CD4-positive, CD25-positive, alpha-beta regulatory T cell (primary cell): ENCODE data around the gene IFT80. TPM values are rescaled to one million over a fixed set of nuclear protein-coding genes. Genes with fewer than 3 reads are reported as not detected.

Experiments used
- ATAC-seq, 2 donors: fragments of 150-1000 bp; cut with Tn5 transposase; one replicate each; pipeline ENCODE4 v1.10.0; 2021; ENCODE audit warnings: low read depth in 2 of 2, moderate number of reproducible peaks in 2 of 2, moderate library complexity in 1 of 2
- DNase-seq, 3 donors: peaks; one replicate each; pipeline versions ENCODE4 v3.0.0 to v3.0.0-alpha.2; 2012 to 2022; ENCODE audit warnings: mixed read lengths in 1 of 3
- H3K27ac ChIP-seq: one replicate; pipeline ENCODE4 v1.7.0; 2013; ENCODE audit warnings: mild to moderate bottlenecking, low read length; ENCODE audit not compliant: insufficient read depth, poor library complexity, severe bottlenecking
- H3K27me3 ChIP-seq: one replicate; pipeline ENCODE4 v1.7.0; 2013; ENCODE audit warnings: low read length; ENCODE audit not compliant: control insufficient read depth, insufficient read depth
- H3K36me3 ChIP-seq: one replicate; pipeline ENCODE4 v1.7.0; 2013; ENCODE audit warnings: mild to moderate bottlenecking, low read length, moderate library complexity; ENCODE audit not compliant: control insufficient read depth, insufficient read depth
- H3K4me1 ChIP-seq: 2 replicates; pipeline ENCODE4 v1.7.0; 2013; ENCODE audit warnings: mild to moderate bottlenecking, low read length; ENCODE audit not compliant: insufficient read depth, control insufficient read depth, poor library complexity, severe bottlenecking
- H3K4me3 ChIP-seq: one replicate; pipeline ENCODE4 v1.7.0; 2013; ENCODE audit warnings: low read depth, mild to moderate bottlenecking, low read length, moderate library complexity
- H3K9me3 ChIP-seq, 2 experiments: 1 replicate in 1 of 2; 2 replicates in 1 of 2; pipeline ENCODE4 v1.7.0; 2013; ENCODE audit warnings: low read length in 2 of 2, mild to moderate bottlenecking in 1 of 2, moderate library complexity in 1 of 2; ENCODE audit not compliant: control insufficient read depth in 2 of 2
- H3K27ac Mint-ChIP-seq, 3 donors: one replicate each; pipeline ENCODE4 v1.8.0; 2020 to 2022; ENCODE audit warnings: mild to moderate bottlenecking in 3 of 3, mixed read lengths in 3 of 3, moderate library complexity in 2 of 3
- H3K27me3 Mint-ChIP-seq: one replicate; pipeline ENCODE4 v1.8.0; 2022; ENCODE audit warnings: mild to moderate bottlenecking, mixed read lengths
- H3K36me3 Mint-ChIP-seq: one replicate; pipeline ENCODE4 v1.8.0; 2020; ENCODE audit warnings: mixed read lengths
- H3K4me1 Mint-ChIP-seq, 4 donors: one replicate each; pipeline ENCODE4 v1.8.0; 2020 to 2022; ENCODE audit warnings: mixed read lengths in 4 of 4, mild to moderate bottlenecking in 1 of 4
- H3K4me3 Mint-ChIP-seq, 4 donors: one replicate each; pipeline ENCODE4 v1.8.0; 2020 to 2022; ENCODE audit warnings: mild to moderate bottlenecking in 4 of 4, mixed read lengths in 4 of 4, moderate library complexity in 3 of 4
- H3K9me3 Mint-ChIP-seq, 7 donors: one replicate each; pipeline ENCODE4 v1.8.0; 2020 to 2022; ENCODE audit warnings: mixed read lengths in 7 of 7, mild to moderate bottlenecking in 3 of 7, moderate library complexity in 2 of 7
- polyA plus RNA-seq, 4 donors: library from polyadenylated mRNA; unstranded; fragments of 300-500 nt; fragmentation: Illumina TruSeq; gene quantifications; one replicate each; pipeline ENCODE4 v1.2.3, GENCODE V29; 2021
- total RNA-seq: library from RNA; stranded (reverse); gene quantifications from one replicate; pipeline ENCODE4 v1.2.3, GENCODE V29; 2022

Gene IFT80
- total and polyA plus RNA-seq, 5 donors from 2014 or later = 3.0 to 35.7 (median 6.3) TPM

DNA sequence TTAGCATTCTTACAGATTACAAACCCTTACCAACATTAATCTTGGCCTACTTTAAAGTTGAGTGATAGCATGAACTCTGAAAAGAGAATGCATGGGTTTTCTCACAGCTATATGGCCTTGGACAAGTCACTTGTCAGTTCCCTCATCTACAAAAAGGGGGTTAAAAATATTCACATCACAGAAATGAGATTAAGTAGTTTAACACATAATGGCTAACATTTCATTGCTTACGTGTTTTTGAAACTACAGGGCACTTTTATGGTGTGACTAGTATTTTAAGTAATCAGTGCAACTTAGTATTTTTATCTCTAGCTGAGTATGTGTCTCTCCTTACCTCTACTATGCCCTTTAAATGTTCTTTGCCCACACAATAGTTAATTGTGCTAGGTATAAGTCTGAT, 36.7 kb upstream of the IFT80 start:
- peaks cover 42% of the 10 kb centered on the region for H3K36me3 Mint-ChIP-seq
- H3K4me1 Mint-ChIP-seq = peaks cover 32 to 62% (median 51%) of the 10 kb centered on the region in 4 donors
- Histone ChIP-seq H3K27ac (peak overlapping the region; percentile 17), H3K36me3 (peaks cover 56% of the 10 kb centered on the region), H3K9me3 (no peaks in the 10 kb centered on the region), H3K27me3 (no peaks in the 10 kb centered on the region), H3K4me1 (peaks cover 40% of the 10 kb centered on the region), H3K4me3 (peak overlapping the region; percentile 33)
- H3K27me3 Mint-ChIP-seq = no peaks in the 10 kb centered on the region
- no peaks in the 10 kb centered on the region for H3K9me3 Mint-ChIP-seq
- no peak overlapping the region for H3K4me3 Mint-ChIP-seq
- no peak for ATAC-seq
- peak overlapping the region in 2 of 3 donors; percentile 47 to 77 for H3K27ac Mint-ChIP-seq
- no peak for DNase-seq

DNA sequence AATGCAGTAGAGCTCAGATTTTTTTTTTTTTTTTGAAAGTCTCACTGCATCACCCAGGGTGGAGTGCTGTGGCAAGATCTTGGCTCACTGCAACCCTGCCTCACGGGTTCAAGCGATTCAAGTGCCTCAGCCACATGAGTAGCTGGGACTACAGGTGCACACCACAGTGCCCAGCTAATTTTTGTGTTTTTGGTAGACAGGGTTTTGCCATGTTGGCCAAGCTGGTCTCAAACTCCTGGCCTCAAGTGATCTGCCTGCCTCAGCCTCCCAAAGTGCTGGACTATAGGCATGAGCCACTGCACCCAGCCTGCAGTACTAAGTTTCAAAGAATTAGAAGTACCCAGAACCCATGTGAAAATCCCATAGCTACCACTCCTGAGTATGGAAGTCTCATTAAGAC, 36.1 kb upstream of the IFT80 start:
- DNase-seq (no peak), ATAC-seq (no peak)
- peaks cover 29 to 56% (median 49%) of the 10 kb centered on the region in 4 donors for H3K4me1 Mint-ChIP-seq
- H3K4me3 ChIP-seq = no peak overlapping the region
- H3K27me3 Mint-ChIP-seq = no peaks in the 10 kb centered on the region
- H3K27me3 ChIP-seq = no peaks in the 10 kb centered on the region
- H3K4me1 ChIP-seq = peaks cover 40% of the 10 kb centered on the region
- H3K27ac Mint-ChIP-seq = no peak overlapping the region
- H3K9me3 ChIP-seq = no peaks in the 10 kb centered on the region
- H3K36me3 Mint-ChIP-seq = peaks cover 38% of the 10 kb centered on the region
- H3K4me3 Mint-ChIP-seq = no peak overlapping the region
- peak overlapping the region; percentile 9 for H3K27ac ChIP-seq
- peaks cover 57% of the 10 kb centered on the region for H3K36me3 ChIP-seq
- no peaks in the 10 kb centered on the region for H3K9me3 Mint-ChIP-seq

DNA sequence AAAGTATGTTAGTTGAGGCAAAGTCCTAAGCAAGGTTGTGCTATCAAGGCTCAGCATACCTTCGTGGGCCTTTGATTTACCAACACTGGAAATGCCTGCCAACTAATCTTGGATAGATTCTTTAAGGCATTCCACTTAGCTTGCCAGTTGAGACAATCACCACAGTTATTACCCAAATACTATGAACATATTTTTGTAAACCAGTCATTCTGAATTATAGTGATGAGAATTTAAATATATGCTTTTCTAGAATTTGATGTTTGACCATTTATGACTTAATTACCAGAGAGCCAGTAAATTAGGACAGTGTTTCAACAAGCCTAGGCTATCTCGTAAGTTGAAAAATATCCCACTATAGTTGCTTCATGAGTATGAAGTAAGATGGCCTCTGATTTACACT, 35.0 kb upstream of the IFT80 start:
- peaks cover 31% of the 10 kb centered on the region for H3K36me3 Mint-ChIP-seq
- Histone ChIP-seq H3K4me1 (peaks cover 40% of the 10 kb centered on the region), H3K4me3 (no peak overlapping the region), H3K9me3 (no peaks in the 10 kb centered on the region), H3K36me3 (peaks cover 59% of the 10 kb centered on the region), H3K27me3 (no peaks in the 10 kb centered on the region), H3K27ac (no peak overlapping the region)
- DNase-seq (no peak), ATAC-seq (no peak)
- no peak overlapping the region for H3K27ac Mint-ChIP-seq
- no peak overlapping the region for H3K4me3 Mint-ChIP-seq
- no peaks in the 10 kb centered on the region for H3K9me3 Mint-ChIP-seq
- H3K27me3 Mint-ChIP-seq = no peaks in the 10 kb centered on the region
- H3K4me1 Mint-ChIP-seq = peaks cover 25 to 50% (median 43%) of the 10 kb centered on the region in 4 donors

DNA sequence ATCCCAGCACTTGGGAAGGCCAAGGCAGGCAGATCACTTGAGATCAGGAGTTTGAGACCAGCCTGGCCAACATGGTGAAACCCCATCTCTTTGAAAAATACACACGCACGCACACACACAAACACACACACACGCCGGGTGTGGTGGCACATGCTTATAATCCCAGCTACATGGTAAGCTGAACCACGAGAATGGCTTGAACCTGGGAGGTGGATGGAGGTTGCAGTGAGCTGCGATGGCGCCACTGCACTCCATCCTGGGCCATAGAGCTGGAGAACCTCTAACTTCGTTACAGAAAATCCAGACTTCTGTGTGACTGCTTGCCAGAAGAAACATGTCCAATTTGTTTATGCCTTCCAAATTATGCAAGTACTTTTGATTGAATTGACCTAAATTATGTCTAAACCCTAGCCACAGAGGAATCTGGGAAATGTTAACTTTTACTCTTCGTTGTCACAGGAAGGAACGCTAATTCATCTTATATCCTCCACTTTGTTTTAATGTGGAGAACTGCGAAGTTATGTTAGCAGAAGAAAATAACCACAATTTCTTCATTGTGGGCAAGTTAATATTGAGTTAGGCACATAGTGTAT, 28.9 kb upstream of the IFT80 start:
- Histone ChIP-seq H3K4me1 (no peaks in the 10 kb centered on the region), H3K27ac (no peak overlapping the region), H3K27me3 (no peaks in the 10 kb centered on the region), H3K36me3 (peaks cover 78% of the 10 kb centered on the region), H3K9me3 (no peaks in the 10 kb centered on the region), H3K4me3 (no peak overlapping the region)
- H3K27me3 Mint-ChIP-seq = no peaks in the 10 kb centered on the region
- ATAC-seq (no peak), DNase-seq (no peak)
- no peaks in the 10 kb centered on the region for H3K9me3 Mint-ChIP-seq
- H3K27ac Mint-ChIP-seq = no peak overlapping the region
- peaks cover 36% of the 10 kb centered on the region for H3K36me3 Mint-ChIP-seq
- no peak overlapping the region for H3K4me3 Mint-ChIP-seq
- H3K4me1 Mint-ChIP-seq = peaks cover 3 to 8% (median 6%) of the 10 kb centered on the region in 4 donors

DNA sequence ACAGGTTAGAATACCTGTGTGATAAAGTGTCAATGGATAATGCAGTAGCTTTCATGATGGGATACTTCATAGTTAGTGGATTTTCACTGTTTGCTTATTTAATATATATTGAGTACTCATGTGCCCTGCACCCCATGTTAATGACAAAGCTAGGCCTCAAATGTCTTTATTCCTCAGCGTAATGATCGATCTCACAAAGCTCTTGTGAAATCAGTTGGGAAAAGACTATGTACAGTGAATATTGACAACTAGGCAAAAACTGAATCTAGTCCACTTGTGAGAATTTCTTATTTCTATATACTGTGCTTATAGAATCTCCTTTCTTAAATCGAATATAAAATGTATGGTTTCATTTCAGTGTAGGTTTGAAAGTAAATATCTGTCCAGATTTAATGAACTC, 18.3 kb upstream of the IFT80 start:
- ATAC-seq (no peak), DNase-seq (no peak)
- Histone ChIP-seq H3K4me1 (peaks cover 10% of the 10 kb centered on the region), H3K27me3 (no peaks in the 10 kb centered on the region), H3K9me3 (no peaks in the 10 kb centered on the region), H3K36me3 (peaks cover 64% of the 10 kb centered on the region), H3K27ac (no peak overlapping the region), H3K4me3 (no peak overlapping the region)
- H3K4me3 Mint-ChIP-seq = no peak overlapping the region
- no peaks in the 10 kb centered on the region for H3K27me3 Mint-ChIP-seq
- H3K4me1 Mint-ChIP-seq = peaks cover 12 to 57% (median 26%) of the 10 kb centered on the region in 4 donors
- peaks cover 41% of the 10 kb centered on the region for H3K36me3 Mint-ChIP-seq
- H3K27ac Mint-ChIP-seq = peak overlapping the region in 1 of 3 donors; percentile 82
- H3K9me3 Mint-ChIP-seq = no peaks in the 10 kb centered on the region

DNA sequence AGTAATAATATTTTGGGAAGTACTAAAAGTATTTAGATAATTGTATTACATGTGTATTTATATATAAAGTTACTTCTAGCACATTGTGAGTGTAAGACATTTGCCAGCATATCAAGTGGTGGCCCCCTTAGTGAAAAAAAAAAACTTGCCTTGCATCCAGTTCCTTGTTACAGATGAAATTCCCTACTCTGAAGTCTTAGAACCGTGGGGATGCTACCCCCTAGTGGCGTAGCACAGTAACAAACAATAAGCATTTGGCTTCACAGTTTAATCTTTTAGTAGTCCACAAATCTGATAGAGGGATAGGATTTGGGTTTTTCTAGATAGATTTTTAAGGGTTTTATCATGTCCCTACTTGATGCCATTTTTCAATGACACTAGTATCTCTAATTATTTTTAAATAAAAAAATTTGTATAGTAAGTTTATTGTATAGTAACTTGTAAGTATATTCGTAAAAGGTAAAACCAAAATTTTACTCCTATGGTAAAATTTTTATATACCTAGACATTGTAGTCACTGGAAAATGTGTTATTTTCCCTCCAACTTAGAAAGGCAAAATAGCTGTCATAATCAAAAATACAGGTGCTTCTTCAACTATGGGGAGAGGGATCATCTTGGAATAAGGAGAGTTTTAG, 14.7 kb upstream of the IFT80 start:
- Mint-ChIP-seq H3K4me1 (peaks cover 16 to 66% (median 33%) of the 10 kb centered on the region in 4 donors), H3K4me3 (no peak overlapping the region), H3K9me3 (no peaks in the 10 kb centered on the region), H3K36me3 (peaks cover 31% of the 10 kb centered on the region), H3K27me3 (no peaks in the 10 kb centered on the region), H3K27ac (peak overlapping the region in 2 of 3 donors; percentile 19 to 66)
- peak overlapping the region; percentile 19 for H3K27ac ChIP-seq
- peaks cover 10% of the 10 kb centered on the region for H3K4me1 ChIP-seq
- H3K4me3 ChIP-seq = no peak overlapping the region
- peaks cover 35% of the 10 kb centered on the region for H3K36me3 ChIP-seq
- ATAC-seq (peak; percentile 67 to 70), DNase-seq (peak; percentile 59 to 79 (median 69))
- no peaks in the 10 kb centered on the region for H3K9me3 ChIP-seq
- no peaks in the 10 kb centered on the region for H3K27me3 ChIP-seq

DNA sequence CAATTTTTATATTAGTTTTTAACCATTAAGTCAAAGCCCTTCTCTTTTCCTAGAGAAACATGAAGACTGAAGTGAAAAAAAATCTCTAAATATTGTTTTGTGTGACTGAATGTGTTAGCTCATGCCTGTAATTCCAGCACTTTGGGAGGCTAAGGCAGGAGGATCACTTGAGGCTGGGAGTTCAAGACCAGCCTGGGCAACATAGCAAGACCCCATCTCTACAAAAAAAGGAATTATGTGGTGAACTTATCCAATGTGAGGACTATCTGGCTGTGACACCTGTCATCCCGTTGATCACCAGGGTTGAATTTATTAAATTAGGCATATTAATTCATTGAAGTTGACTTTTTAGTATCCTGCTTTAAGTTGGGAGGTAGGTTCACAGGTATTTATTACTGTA, 13.5 kb upstream of the IFT80 start:
- Mint-ChIP-seq H3K27me3 (no peaks in the 10 kb centered on the region), H3K9me3 (no peaks in the 10 kb centered on the region), H3K36me3 (peaks cover 25% of the 10 kb centered on the region), H3K4me1 (peaks cover 20 to 63% (median 37%) of the 10 kb centered on the region in 4 donors), H3K27ac (peak overlapping the region in 1 of 3 donors; percentile 36), H3K4me3 (no peak overlapping the region)
- peak overlapping the region; percentile 18 for H3K27ac ChIP-seq
- H3K36me3 ChIP-seq = peaks cover 31% of the 10 kb centered on the region
- no peaks in the 10 kb centered on the region for H3K9me3 ChIP-seq
- H3K4me3 ChIP-seq = no peak overlapping the region
- peaks cover 19% of the 10 kb centered on the region for H3K4me1 ChIP-seq
- H3K27me3 ChIP-seq = no peaks in the 10 kb centered on the region
- no peak for DNase-seq
- no peak for ATAC-seq
